HCT116 (cell line): ENCODE results near the gene PIGL. TPM values are rescaled to one million over a fixed set of nuclear protein-coding genes. Genes with fewer than 3 reads are reported as not detected.

Source experiments
- ATAC-seq: fragments of 200-7000 bp; cut with Tn5 transposase; 2 replicates; pipeline ENCODE4 v1.9.1; 2020; ENCODE audit warnings: mild to moderate bottlenecking, moderate library complexity
- BruUV-seq: library from RNA; stranded (reverse); fragments of 400-500 nt; replicated peaks from 2 replicates; lab custom pipeline; 2021; lab: Mats Ljungman, UMichigan
- CTCF ChIA-PET: fragments of 300-600 bp; sonication (Branson Sonifier 250); formaldehyde crosslinking; loops from one replicate; lab custom pipeline; 2021; ENCODE audit warnings: antibody characterized with exemption; lab: Charles Lee
- POLR2A ChIA-PET: fragments of 300-600, 350-600 bp; sonication (Branson Sonifier 250); formaldehyde crosslinking; loops from one replicate; lab custom pipeline; 2021; ENCODE audit warnings: antibody characterized with exemption; lab: Charles Lee
- RAD21 ChIA-PET, 2 experiments: fragments of 300-600 bp; sonication (Branson Sonifier 250); formaldehyde crosslinking; loops; one replicate each; lab custom pipeline; 2023; ENCODE audit warnings: low total read pairs in 2 of 2; ENCODE audit not compliant: uncharacterized antibody in 2 of 2, unreplicated experiment in 2 of 2, low non-redundant PET in 1 of 2; lab: Charles Lee
- DNase-seq: peaks from one replicate; pipeline ENCODE4 v3.0.0-alpha.2; 2010; ENCODE audit warnings: low read depth, low spot score
- H2AFZ ChIP-seq: fragments of 200-600 bp; shearing (Covaris generic), sonication (generic); 2 replicates; pipeline ENCODE4 v1.6.1; 2017; ENCODE audit warnings: low read depth, mixed run types, mixed read lengths, antibody characterized with exemption, low read length; ENCODE audit not compliant: poor library complexity, severe bottlenecking
- H3K27ac ChIP-seq: 2 replicates; pipeline ENCODE4 v1.5.1; 2012; ENCODE audit warnings: low read depth, low read length
- H3K27me3 ChIP-seq: fragments of 200-600 bp; sonication (generic); 2 replicates; pipeline ENCODE4 v1.6.1; 2016; ENCODE audit warnings: mixed run types, low read length, mixed read lengths; ENCODE audit not compliant: insufficient read depth
- H3K36me3 ChIP-seq, 2 experiments: fragments of 200-500 bp in 1 of 2; fragments of 200-600 bp in 1 of 2; sonication (Bioruptor generic) in 1 of 2; sonication (generic) in 1 of 2; 2 replicates each; pipeline versions ENCODE4 v1.5.1 to v1.6.1; 2014 to 2016; ENCODE audit warnings: low read length in 2 of 2, inconsistent platforms in 1 of 2, mixed read lengths in 1 of 2, mixed run types in 1 of 2; ENCODE audit not compliant: insufficient read depth in 2 of 2, control insufficient read depth in 1 of 2
- H3K4me1 ChIP-seq, 2 experiments: fragments of 200-600 bp in 1 of 2; sonication (generic) in 1 of 2; 2 replicates each; pipeline versions ENCODE4 v1.5.1 to v1.6.1; 2012 to 2017; ENCODE audit warnings: low read length in 2 of 2, inconsistent platforms in 1 of 2, mild to moderate bottlenecking in 1 of 2, mixed read lengths in 1 of 2, mixed run types in 1 of 2, moderate library complexity in 1 of 2; ENCODE audit not compliant: insufficient read depth in 2 of 2, control insufficient read depth in 1 of 2
- H3K4me2 ChIP-seq: fragments of 200-600 bp; sonication (generic); 2 replicates; pipeline ENCODE4 v1.6.1; 2017; ENCODE audit warnings: mixed run types, low read length, mixed read lengths
- H3K4me3 ChIP-seq, 2 experiments: fragments of 200-600 bp in 1 of 2; sonication (generic) in 1 of 2; replicated peaks in 1 of 2; 2 replicates each; pipeline ENCODE4 v1.5.1; 2011 to 2016; ENCODE audit warnings: low read length in 2 of 2, control low read depth in 1 of 2, low read depth in 1 of 2, mild to moderate bottlenecking in 1 of 2, mixed read lengths in 1 of 2, mixed run types in 1 of 2
- H3K79me2 ChIP-seq: fragments of 200-600 bp; sonication (generic); 2 replicates; pipeline ENCODE4 v1.6.1; 2017; ENCODE audit warnings: mild to moderate bottlenecking, mixed run types, low read length, moderate library complexity, mixed read lengths; ENCODE audit not compliant: insufficient read depth
- H3K9ac ChIP-seq: fragments of 200-600 bp; sonication (generic); 2 replicates; pipeline ENCODE4 v1.6.1; 2016; ENCODE audit warnings: low read length, mixed read lengths
- H3K9me2 ChIP-seq: fragments of 200-600 bp; sonication (generic), shearing (Covaris generic); 2 replicates; pipeline ENCODE4 v1.6.1; 2017; ENCODE audit warnings: mixed run types, mild to moderate bottlenecking, moderate library complexity; ENCODE audit not compliant: insufficient read depth
- H3K9me3 ChIP-seq, 2 experiments: fragments of 200-500 bp in 1 of 2; fragments of 200-600 bp in 1 of 2; sonication (Bioruptor generic) in 1 of 2; sonication (generic) in 1 of 2; 2 replicates each; pipeline ENCODE4 v1.6.1; 2014 to 2017; ENCODE audit warnings: low read length in 2 of 2, mixed read lengths in 2 of 2, inconsistent platforms in 1 of 2, low read depth in 1 of 2, mild to moderate bottlenecking in 1 of 2, mixed run types in 1 of 2, moderate library complexity in 1 of 2; ENCODE audit not compliant: control insufficient read depth in 1 of 2, insufficient read depth in 1 of 2
- H4K20me1 ChIP-seq: fragments of 200-600 bp; sonication (generic), shearing (Covaris generic); 2 replicates; pipeline ENCODE4 v1.6.1; 2017; ENCODE audit warnings: mixed run types, mild to moderate bottlenecking, moderate library complexity; ENCODE audit not compliant: insufficient read depth
- CEBPB ChIP-seq: IDR thresholded peaks from 2 replicates; pipeline ENCODE4 v1.6.1; 2012; ENCODE audit warnings: low read depth
- ELF1 ChIP-seq: IDR thresholded peaks from 2 replicates; pipeline ENCODE4 v1.6.1; 2012; ENCODE audit warnings: low read depth, borderline replicate concordance
- EZH2 ChIP-seq: fragments of 200-600 bp; sonication (generic); IDR thresholded peaks from 2 replicates; pipeline ENCODE4 v1.6.1; 2017; ENCODE audit warnings: antibody characterized with exemption, mixed run types
- EZH2phosphoT487 ChIP-seq: fragments of 200-600 bp; IDR thresholded peaks from 2 replicates; pipeline ENCODE4 v1.6.1; 2018; ENCODE audit warnings: antibody characterized with exemption, borderline replicate concordance
- FOSL1 ChIP-seq: IDR thresholded peaks from 2 replicates; pipeline ENCODE4 v1.6.1; 2012; ENCODE audit warnings: low read depth
- POLR2AphosphoS5 ChIP-seq: IDR thresholded peaks from 2 replicates; pipeline ENCODE4 v1.6.1; 2011; ENCODE audit warnings: mild to moderate bottlenecking, low read depth, low read length, moderate library complexity
- RAD21 ChIP-seq: IDR thresholded peaks from 2 replicates; pipeline ENCODE4 v1.6.1; 2012; ENCODE audit warnings: low read depth, mild to moderate bottlenecking
- SIN3A ChIP-seq: IDR thresholded peaks from 2 replicates; pipeline ENCODE4 v1.6.1; 2012; ENCODE audit warnings: low read depth
- SP1 ChIP-seq: IDR thresholded peaks from 2 replicates; pipeline ENCODE4 v1.6.1; 2012; ENCODE audit warnings: low read depth
- SRF ChIP-seq: IDR thresholded peaks from 2 replicates; pipeline ENCODE4 v1.6.1; 2012; ENCODE audit warnings: low read depth
- ZNF274 ChIP-seq: fragments of 200-500 bp; sonication (Bioruptor generic); IDR thresholded peaks from 2 replicates; pipeline ENCODE4 v1.6.1; 2014; ENCODE audit warnings: mild to moderate bottlenecking, low read depth, low read length, inconsistent platforms
- intact Hi-C: fragments of 100-400 bp; cut with micrococcal nuclease; formaldehyde crosslinking; loops from 2 replicates; pipeline ENCODE4 v1.10.0; 2022
- total RNA-seq: library from RNA; stranded (reverse); gene quantifications from one replicate; pipeline ENCODE4 v1.2.1, GENCODE V29; 2021; ENCODE audit not compliant: unreplicated experiment
- TF ChIP-seq, protein P1 (sequence below), 3 experiments: fragments of 200-600 bp in 1 of 3; sonication (generic) in 1 of 3; IDR thresholded peaks in 2 of 3; conservative IDR thresholded peaks in 1 of 3; 2 replicates each; pipeline ENCODE4 v1.5.1; 2012 to 2017; ENCODE audit warnings: low read depth in 2 of 3, low read length in 2 of 3, antibody characterized with exemption in 1 of 3, borderline replicate concordance in 1 of 3, control low read depth in 1 of 3, mild to moderate bottlenecking in 1 of 3, mixed read lengths in 1 of 3, mixed run types in 1 of 3, moderate library complexity in 1 of 3; ENCODE audit not compliant: insufficient read depth in 1 of 3
- TF ChIP-seq, protein P2 (sequence below): IDR thresholded peaks from 2 replicates; pipeline ENCODE4 v1.6.1; 2012; ENCODE audit warnings: low read depth
- TF ChIP-seq, protein P3 (sequence below): IDR thresholded peaks from 2 replicates; pipeline ENCODE4 v1.6.1; 2012

PIGL gene
- total RNA-seq, 1 experiment from 2014 or later, result 36.8 TPM

DNA sequence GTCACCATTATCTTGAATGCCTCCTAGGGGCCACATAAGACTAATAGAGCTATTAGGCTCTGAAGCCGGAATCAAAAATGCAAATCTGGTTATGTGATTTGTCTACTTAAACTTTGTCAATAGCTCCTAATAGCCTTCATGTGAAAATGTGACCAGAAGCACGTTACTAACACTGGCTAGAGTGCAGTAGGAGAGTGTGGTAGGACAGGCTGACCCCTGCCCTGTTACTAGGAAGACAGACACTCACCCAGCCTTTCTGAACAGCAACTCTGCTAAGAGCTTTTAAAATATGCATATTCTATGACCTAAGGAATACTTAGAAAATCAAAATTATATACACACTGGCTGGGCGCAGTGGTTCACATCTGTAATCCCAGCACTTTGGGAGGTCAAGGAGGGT is 110.0 kb downstream of the PIGL start:
- DNase-seq (no peak), ATAC-seq (no peak)
- Histone ChIP-seq H4K20me1 (no peaks in the 10 kb centered on the region), H3K9me2 (no peaks in the 10 kb centered on the region), H3K27me3 (no peaks in the 10 kb centered on the region), H3K4me1 (peaks cover 16 to 19% of the 10 kb centered on the region in 2 experiments), H3K79me2 (no peaks in the 10 kb centered on the region), H3K4me3 (no peak overlapping the region), H3K9me3 (no peaks in the 10 kb centered on the region), H3K27ac (no peak overlapping the region), H3K36me3 (peaks cover 0 to 9% of the 10 kb centered on the region in 2 experiments; a peak in 2 of 4 replicates), H3K9ac (no peak overlapping the region), H3K4me2 (no peak overlapping the region), H2AFZ (no peak overlapping the region)
- intact Hi-C loops, result no loop called here
- ChIA-PET RAD21 (no interaction called here), POLR2A (interaction anchor here (1.1 kb wide), 1 partner anchor 17 kb away, joined by 4 read pairs; no protein-coding TSS in a partner anchor), CTCF (no interaction called here)
- TF ChIP-seq CEBPB, result no peak
- no peak for TF ChIP-seq EZH2phosphoT487
- TF ChIP-seq, protein P1, sequence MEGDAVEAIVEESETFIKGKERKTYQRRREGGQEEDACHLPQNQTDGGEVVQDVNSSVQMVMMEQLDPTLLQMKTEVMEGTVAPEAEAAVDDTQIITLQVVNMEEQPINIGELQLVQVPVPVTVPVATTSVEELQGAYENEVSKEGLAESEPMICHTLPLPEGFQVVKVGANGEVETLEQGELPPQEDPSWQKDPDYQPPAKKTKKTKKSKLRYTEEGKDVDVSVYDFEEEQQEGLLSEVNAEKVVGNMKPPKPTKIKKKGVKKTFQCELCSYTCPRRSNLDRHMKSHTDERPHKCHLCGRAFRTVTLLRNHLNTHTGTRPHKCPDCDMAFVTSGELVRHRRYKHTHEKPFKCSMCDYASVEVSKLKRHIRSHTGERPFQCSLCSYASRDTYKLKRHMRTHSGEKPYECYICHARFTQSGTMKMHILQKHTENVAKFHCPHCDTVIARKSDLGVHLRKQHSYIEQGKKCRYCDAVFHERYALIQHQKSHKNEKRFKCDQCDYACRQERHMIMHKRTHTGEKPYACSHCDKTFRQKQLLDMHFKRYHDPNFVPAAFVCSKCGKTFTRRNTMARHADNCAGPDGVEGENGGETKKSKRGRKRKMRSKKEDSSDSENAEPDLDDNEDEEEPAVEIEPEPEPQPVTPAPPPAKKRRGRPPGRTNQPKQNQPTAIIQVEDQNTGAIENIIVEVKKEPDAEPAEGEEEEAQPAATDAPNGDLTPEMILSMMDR (IDR thresholded peaks at IDR 0.05 in 2 of 3, conservative IDR thresholded peaks at IDR 0.05 in 1 of 3; ENCODE audit: borderline replicate concordance in 1 of 3, insufficient read depth in 1 of 3, low read depth in 2 of 3, low read length in 2 of 3), result no peak
- TF ChIP-seq ZNF274, result no peak
- no peak for TF ChIP-seq SRF
- TF ChIP-seq, protein P2, sequence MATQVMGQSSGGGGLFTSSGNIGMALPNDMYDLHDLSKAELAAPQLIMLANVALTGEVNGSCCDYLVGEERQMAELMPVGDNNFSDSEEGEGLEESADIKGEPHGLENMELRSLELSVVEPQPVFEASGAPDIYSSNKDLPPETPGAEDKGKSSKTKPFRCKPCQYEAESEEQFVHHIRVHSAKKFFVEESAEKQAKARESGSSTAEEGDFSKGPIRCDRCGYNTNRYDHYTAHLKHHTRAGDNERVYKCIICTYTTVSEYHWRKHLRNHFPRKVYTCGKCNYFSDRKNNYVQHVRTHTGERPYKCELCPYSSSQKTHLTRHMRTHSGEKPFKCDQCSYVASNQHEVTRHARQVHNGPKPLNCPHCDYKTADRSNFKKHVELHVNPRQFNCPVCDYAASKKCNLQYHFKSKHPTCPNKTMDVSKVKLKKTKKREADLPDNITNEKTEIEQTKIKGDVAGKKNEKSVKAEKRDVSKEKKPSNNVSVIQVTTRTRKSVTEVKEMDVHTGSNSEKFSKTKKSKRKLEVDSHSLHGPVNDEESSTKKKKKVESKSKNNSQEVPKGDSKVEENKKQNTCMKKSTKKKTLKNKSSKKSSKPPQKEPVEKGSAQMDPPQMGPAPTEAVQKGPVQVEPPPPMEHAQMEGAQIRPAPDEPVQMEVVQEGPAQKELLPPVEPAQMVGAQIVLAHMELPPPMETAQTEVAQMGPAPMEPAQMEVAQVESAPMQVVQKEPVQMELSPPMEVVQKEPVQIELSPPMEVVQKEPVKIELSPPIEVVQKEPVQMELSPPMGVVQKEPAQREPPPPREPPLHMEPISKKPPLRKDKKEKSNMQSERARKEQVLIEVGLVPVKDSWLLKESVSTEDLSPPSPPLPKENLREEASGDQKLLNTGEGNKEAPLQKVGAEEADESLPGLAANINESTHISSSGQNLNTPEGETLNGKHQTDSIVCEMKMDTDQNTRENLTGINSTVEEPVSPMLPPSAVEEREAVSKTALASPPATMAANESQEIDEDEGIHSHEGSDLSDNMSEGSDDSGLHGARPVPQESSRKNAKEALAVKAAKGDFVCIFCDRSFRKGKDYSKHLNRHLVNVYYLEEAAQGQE, result no peak
- TF ChIP-seq SP1, result no peak
- TF ChIP-seq FOSL1, result no peak
- TF ChIP-seq POLR2AphosphoS5, result no peak
- TF ChIP-seq EZH2, result no peak
- no peak for TF ChIP-seq ELF1
- TF ChIP-seq, protein P3, sequence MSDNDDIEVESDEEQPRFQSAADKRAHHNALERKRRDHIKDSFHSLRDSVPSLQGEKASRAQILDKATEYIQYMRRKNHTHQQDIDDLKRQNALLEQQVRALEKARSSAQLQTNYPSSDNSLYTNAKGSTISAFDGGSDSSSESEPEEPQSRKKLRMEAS, result no peak
- TF ChIP-seq SIN3A, result no peak
- TF ChIP-seq RAD21, result no peak
- no TSS peak for BruUV-seq
